T47D (cell line): ENCODE results near the gene DENND1A.

Source experiments
- DNase-seq, 2 experiments: peaks; one replicate each; pipeline versions ENCODE4 v3.0.0 to v3.0.0-alpha.2; 2011 to 2012; ENCODE audit warnings: low read depth in 1 of 2, low spot score in 1 of 2
- JUND ChIP-seq: IDR thresholded peaks from 2 replicates; pipeline ENCODE4 v1.6.1; 2012; ENCODE audit warnings: low read depth
- in situ Hi-C: cut with HindIII; loops from 2 replicates; pipeline ENCODE4 v1.10.0; 2016; ENCODE audit warnings: low sequenced_read_pairs, low pct_unique_long_range_greater_than_20kb

Gene DENND1A

DNA sequence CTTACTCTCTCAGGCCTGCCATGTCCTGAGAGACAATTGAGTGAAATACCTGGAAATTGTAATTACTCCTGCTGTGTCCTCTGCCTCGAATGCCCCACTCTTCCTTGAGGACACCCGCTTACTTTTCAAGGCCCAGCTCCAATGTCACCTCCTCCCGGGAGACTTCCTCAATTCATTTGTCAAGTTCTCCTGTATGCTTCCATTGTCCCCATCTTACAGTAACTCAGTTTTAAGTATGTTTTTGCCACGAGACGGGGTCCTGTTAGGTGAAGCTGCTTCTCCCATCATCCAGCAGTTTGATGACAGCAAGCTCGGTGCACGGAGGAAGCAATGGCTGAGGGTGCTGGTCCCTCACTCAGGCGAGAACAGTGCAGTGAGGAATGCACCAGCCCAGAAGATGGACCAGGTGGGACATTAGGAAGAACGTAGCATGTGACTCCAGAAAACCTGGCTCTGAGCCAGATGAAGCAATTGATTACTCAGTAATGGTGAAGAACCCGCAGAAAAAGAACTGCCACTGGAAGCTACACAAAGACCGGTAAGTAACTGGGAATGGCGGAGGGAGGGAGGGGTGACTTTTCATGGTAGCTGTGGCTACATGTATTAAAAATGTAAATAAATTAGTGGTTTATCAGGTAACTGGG lies 274.8 kb downstream of the DENND1A start:
- no peak for TF ChIP-seq JUND
- in situ Hi-C loops, result no loop called here
- no peak for DNase-seq

- no peak for DNase-seq
- TF ChIP-seq JUND, result no peak
- in situ Hi-C loops, result no loop called here
Observed at GRCh38 chr9:123654218-123654993, 275.5 kb downstream of the DENND1A start.

- in situ Hi-C loops, result no loop called here
- DNase-seq, result no peak
- no peak for TF ChIP-seq JUND
Observed at GRCh38 chr9:123652416-123652815, 277.5 kb downstream of the DENND1A start.

DNA sequence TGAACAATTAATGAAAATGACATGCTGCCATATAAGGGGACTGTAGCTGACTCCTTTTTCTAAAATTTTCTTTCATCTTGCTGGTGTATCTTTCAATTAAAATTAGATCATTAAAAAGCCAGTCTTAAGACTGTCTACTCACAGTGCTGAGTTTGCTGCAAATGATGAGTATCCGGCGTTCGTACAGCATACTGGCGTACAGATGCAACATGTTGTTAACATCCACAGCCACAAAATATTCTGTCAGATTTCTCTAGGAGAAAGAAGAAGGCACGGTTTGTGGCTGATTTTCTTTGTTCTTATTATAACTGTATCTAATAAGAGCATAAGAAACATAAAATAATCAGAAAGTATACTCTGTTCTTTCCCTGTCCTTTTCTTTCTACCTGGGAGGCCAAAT lies 278.1 kb downstream of the DENND1A start:
- in situ Hi-C loops, result no loop called here
- no peak for TF ChIP-seq JUND
- no peak for DNase-seq

DNA sequence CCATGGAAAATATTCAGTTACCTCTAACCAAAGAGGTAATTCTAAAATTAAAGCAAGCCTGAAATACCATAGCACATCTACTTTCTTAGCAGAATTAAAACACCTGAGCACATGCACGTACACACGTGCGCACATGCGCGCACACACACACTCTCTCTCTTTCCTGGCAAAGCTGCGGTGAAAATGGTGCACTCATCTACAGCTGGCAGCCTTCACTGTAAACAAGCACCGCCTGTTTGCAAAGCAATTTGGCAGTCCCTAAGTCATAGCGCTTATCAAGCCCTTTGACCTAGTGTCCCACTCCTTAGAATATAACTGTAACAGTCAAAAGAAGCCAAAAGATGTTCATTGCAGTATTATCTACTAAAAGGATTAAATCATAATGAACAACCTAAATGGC lies 278.7 kb downstream of the DENND1A start:
- no peak for TF ChIP-seq JUND
- in situ Hi-C loops, result no loop called here
- no peak for DNase-seq

DNA sequence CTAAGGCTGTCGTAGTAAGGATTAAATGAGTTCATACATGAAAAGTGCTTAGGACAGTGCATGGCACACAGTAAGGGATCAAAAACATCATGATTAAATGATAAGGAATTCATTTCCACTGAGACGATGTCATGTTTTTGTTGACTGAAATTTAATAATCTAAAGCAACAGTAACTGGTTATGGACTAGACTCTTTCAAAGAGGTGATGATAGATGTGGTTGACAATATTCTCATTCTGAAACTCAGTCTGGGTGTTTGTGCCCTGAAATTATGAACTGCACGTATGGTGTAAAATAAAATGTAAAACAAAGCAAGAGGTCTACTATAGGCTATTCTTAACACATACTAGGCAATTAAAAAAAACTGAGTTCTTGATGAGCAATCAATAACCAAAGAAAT lies 280.0 kb downstream of the DENND1A start:
- DNase-seq, result no peak
- TF ChIP-seq JUND, result no peak
- in situ Hi-C loops, result no loop called here

DNA sequence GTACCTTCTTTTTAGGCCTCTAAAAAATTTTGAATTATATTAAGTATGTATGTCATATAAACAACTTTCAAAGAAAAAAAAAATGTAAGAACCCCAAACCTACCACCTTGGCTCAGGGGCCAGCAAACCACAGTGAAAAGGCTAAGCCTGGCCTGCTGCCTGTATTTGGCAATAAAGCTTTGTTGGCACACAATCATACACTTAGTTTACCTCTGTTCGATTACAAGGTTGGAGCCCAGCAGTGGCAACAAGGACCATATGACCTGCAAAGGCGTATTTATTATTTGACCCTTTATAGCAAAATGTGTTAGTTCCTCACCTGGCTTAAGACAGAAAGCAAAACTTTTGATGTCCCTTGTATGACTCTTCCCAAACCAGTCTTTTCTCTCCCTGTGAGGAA lies 282.8 kb downstream of the DENND1A start:
- no peak for TF ChIP-seq JUND
- in situ Hi-C loops, result no loop called here
- DNase-seq, result no peak

DNA sequence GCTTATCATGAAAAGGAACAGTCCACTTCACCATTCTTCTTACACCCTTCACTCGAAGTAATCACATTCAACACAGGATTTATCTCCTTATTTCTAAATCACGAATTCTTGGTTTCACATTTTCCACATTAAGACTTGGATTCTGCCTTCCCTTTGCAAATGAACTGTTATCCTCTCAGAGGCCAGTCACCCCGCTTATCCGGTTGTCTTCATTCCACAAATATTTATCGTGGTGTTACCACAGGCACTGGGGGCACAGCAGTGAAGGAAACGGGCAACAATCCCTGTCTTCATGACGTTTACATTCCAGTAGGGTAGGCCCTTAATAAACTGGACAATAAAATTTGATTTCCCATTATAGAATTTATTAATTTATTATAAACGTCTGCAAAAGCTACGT lies 284.2 kb downstream of the DENND1A start:
- in situ Hi-C loops, result no loop called here

GRCh38 chr9:123645126-123645525 lies 284.8 kb downstream of the DENND1A start:
- no peak for DNase-seq
- in situ Hi-C loops, result no loop called here

More for the DNA sequence above, 284.2 kb downstream of the DENND1A start:
- no peak for TF ChIP-seq JUND
- DNase-seq, result no peak

GRCh38 chr9:123643518-123643917 lies 286.4 kb downstream of the DENND1A start:
- DNase-seq, result no peak
- in situ Hi-C loops, result no loop called here
- no peak for TF ChIP-seq JUND

More at GRCh38 chr9:123645126-123645525, 284.8 kb downstream of the DENND1A start:
- TF ChIP-seq JUND, result no peak

GRCh38 chr9:123642291-123643278 lies 287.3 kb downstream of the DENND1A start:
- in situ Hi-C loops, result no loop called here
- TF ChIP-seq JUND, result no peak
- DNase-seq, result peak in 1 of 2 experiments; percentile 10

GRCh38 chr9:123640792-123641222 lies 289.1 kb downstream of the DENND1A start:
- DNase-seq, result no peak
- in situ Hi-C loops, result no loop called here
- no peak for TF ChIP-seq JUND
